H1 (cell line): ENCODE measurements around the gene MARCHF10. TPM values are rescaled to one million over a fixed set of nuclear protein-coding genes. Genes with fewer than 3 reads are reported as not detected.

ENCODE experiments used
- BCL11A ChIP-seq, 2 experiments: IDR thresholded peaks; one replicate each; pipeline ENCODE4 v1.6.1; 2011; ENCODE audit warnings: low read depth in 2 of 2, low read length in 2 of 2, mild to moderate bottlenecking in 2 of 2
- SIX5 ChIP-seq: IDR thresholded peaks from 2 replicates; pipeline ENCODE4 v1.6.1; 2011; ENCODE audit warnings: mild to moderate bottlenecking, low read depth, low read length
- SP4 ChIP-seq: IDR thresholded peaks from 2 replicates; pipeline ENCODE4 v1.6.1; 2012; ENCODE audit warnings: low read length, inconsistent platforms
- TAF1 ChIP-seq: IDR thresholded peaks from 2 replicates; pipeline ENCODE4 v1.6.1; 2011; ENCODE audit warnings: mild to moderate bottlenecking, low read depth, low read length
- polyA plus RNA-seq, 7 experiments: library from polyadenylated mRNA; depleted of rRNA in 3 of 7; stranded (reverse) in 5 of 7; unstranded in 2 of 7; fragments of >200 nt in 5 of 7; fragments of 200-250 nt in 2 of 7; gene quantifications; 1 replicate in 5 of 7; 2 replicates in 1 of 7; 4 replicates in 1 of 7; pipeline versions ENCODE4 v1.2.1 to v1.2.3, GENCODE V29; 2011 to 2013; ENCODE audit warnings: missing spikeins in 2 of 7, mixed read lengths in 2 of 7
- total RNA-seq: library from RNA; stranded (reverse); fragmentation: NEBNext Ultra II Directional; extraction: Animal tissue kit (Norgen Biotek cat#: 25700); gene quantifications from 2 replicates; pipeline ENCODE4 v1.2.1, GENCODE V29; 2021

MARCHF10 gene
- total and polyA plus RNA-seq, 2 of the 8 experiments (the other 6 are each of a cell fraction or from before 2014, with no cell fraction given), result 0.48 to 0.73 TPM

DNA sequence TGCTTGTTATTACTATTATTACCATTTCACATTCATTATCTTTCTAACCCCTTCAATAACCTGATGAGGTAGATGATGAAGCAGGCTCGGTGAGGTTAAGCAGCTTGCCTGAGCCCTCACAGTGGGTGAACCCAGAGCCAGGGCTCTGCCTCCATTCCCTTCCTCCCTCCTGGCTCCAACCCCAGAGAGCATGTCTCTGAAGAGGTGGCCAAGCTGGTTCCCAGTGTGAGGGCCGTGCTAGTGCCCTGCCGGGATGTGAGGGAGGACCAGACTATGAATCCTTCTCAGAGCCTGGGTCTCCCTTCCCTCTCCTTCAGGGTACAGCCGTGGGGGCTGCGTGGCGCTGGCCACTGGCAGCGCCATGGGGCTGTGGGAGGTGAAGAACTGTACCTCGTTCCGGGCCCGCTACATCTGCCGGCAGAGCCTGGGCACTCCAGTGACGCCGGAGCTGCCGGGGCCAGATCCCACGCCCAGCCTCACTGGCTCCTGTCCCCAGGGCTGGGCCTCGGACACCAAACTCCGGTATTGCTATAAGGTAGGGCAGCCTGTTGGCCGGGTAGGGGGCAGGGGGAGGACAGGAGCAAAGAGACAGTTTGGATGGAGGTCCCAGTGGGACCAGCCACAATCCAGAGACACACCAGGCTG lies 131.0 kb downstream of the MARCHF10 start (continued):
- no peak for TF ChIP-seq SP4
- no peak for TF ChIP-seq SIX5
- TF ChIP-seq TAF1, result no peak
- no peak for TF ChIP-seq BCL11A (IDR thresholded peaks at IDR 0.05; ENCODE audit: low read depth in 2 of 2, low read length in 2 of 2)
